ENCODE results near the gene TAF5L.
A peak's percentile ranks its signal among the peaks of the same experiment; 100 is the strongest.
"Not testable (repeated sequence)": the region's sequence is repeated elsewhere in the genome, so short reads cannot be mapped to it uniquely, and the experiment has no call there.

Gene TAF5L

GRCh38 chr1:229567109-229567868 lies 58.6 kb downstream of the TAF5L start:
- no peak for DNase-seq (ENCODE audit: low spot score)

GRCh38 chr1:229563701-229564100 lies 62.2 kb downstream of the TAF5L start:
- DNase-seq (ENCODE audit: low spot score) = no peak

GRCh38 chr1:229563241-229563640 lies 62.7 kb downstream of the TAF5L start:
- no peak for DNase-seq (ENCODE audit: low spot score)

DNA sequence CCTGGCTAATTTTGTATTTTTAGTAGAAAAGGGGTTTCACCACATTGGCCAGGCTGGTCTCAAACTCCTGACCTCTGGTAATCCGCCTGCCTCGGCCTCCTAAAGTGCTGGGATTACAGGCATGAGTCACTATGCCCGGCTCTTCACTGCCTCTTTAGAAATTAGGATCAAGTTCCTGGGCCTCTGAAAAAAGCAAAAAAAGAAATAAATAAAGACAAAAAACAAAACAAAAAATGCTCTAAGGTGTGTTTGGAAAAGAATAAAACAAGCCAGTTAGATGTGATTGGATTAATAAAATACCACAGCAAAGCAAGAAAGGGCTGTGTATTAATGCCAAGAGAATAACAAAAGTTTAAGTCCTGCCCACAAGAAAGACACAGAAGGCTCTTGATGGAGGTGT lies 63.2 kb downstream of the TAF5L start:
- DNase-seq (ENCODE audit: low spot score) = no peak

DNA sequence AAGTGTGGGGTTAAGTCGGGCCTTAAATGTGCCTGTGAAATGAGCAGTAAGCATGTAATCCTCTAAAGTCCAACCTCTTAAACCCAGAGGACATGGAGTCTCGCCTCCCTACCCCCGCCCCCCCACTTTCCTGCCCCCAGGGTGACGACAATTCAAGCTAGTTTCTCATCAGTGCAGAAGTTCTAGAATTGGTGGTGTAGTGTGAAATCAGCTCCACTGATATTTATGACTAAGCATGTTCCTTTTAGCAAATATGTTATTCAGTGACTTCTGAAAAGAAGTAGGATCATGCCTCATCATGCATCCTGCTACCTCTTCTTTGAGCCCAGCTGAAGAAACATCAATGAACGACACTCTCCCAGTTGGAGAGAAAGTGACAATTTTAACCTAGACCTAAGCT lies 64.8 kb downstream of the TAF5L start:
- DNase-seq (ENCODE audit: low spot score) = no peak

GRCh38 chr1:229560124-229560523 lies 65.8 kb downstream of the TAF5L start:
- DNase-seq (ENCODE audit: low spot score) = not testable (repeated sequence)

DNA sequence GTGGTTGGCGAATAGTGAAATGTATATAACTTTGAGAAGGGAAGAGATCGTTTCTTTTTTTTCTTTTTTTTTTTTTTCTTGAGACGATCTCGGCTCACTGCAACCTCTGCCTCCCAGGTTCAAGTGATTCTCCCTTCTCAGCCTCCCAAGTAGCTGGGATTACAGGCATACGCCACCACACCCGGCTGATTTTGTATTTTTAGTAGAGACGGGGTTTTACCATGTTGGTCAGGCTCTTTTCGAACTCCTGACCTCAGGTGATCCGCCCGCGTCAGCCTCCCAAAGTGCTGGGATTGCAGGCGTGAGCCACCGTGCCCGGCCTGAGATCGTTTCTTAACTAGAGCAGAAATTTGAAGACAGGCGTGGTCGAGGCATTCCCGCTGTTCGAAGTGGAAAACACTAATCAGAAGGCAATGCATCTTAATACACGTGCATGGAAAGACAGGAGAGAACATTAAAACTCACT lies 66.6 kb downstream of the TAF5L start:
- DNase-seq (ENCODE audit: low spot score) = not testable (repeated sequence)

- DNase-seq (ENCODE audit: low spot score) = peak; percentile 95
These were observed 67.2 kb downstream of the TAF5L start, which contains the start of gene ABCB10 for GRCh38 chr1:229558460-229559335. ABCB10 (minus strand) TSS chr1:229558707; CDS start chr1:229558652, 55 bp downstream.

DNA sequence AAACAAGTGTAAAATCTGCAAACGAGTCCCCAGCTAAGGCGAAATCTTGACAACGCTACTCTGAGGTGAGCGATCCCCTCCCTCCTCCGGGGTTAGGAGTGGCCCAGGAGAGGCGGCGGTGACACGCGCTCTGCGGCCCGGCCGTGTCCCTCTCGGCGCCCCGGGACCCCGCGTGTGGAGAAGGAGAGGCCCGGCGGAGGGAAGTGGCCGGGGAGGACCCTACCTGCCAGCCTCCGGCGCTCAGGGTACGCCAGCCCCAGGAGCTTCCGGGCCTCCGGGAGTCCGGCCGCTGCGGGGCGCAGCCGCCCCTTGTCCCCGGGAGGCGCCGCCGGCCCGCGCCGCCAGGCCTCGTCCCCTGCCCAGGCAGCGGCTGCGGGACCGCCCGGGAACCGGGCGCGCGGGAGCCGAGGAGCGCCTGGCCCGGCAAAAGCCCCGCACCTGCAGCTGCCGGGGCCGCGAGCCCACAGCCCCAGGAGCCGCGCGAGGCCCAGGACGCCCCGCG lies 68.0 kb downstream of the TAF5L start:
- DNase-seq (ENCODE audit: low spot score) = peak; percentile 68

- peak; percentile 60 for DNase-seq (ENCODE audit: low spot score)
These were observed 68.6 kb downstream of the TAF5L start for GRCh38 chr1:229557200-229557850.

DNA sequence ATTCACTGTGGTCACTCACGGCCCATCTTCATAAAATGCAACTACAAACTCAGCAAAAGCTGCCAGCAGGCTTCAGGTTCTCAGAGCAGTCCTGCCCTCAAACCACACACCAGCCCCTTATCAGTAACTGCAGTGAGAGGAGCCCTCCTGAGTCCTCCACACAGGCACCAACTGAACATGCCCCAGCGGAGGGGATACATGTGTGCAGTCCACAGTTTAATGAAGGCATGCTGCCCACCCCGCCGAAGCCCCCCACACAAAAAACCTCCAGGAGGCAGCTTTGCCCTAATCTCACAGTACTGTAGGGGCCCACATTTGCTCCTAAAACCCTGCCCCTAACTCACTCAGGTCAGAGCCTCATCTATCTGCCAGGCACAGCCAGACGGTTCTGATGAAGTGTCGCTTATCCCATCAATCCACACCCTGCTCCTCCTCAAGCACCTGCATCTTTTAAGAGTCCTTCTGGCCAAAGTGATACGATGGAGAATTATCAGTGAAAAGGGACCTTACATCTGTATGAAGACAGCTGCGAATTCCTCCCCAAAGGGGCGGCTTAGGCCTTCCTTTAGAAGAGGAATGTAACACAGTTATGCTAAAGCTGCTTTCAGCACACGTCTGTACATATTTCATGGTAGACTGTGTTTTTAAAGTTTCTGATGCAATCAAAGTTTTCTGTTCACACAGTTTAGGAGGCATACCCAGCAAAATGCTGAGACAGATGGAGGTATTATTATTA lies 70.9 kb downstream of the TAF5L start:
- DNase-seq (ENCODE audit: low spot score) = no peak

DNA sequence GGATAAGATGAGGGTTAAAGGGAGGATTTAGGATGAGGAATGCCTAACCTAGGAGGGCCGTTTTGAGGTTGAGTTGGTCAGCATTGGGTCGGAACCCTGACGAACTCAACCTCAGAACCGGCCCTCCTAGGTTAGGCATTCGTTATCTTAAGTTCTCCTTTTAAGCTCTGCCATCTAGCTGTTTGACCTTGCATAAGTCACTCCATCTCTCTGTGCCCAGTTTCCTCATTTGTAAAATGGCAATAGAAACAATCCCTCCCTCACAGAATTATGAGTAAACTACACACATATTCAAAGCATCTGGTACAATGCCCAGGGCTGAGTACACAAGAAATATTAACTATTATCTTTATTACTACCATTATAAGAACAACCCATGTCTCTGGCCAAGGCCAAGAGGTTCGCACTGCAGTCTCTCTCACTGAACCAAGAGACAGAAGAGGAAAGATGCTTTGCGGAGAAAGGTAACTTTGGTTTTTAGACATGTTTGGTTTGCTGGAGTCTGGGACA lies 72.2 kb downstream of the TAF5L start:
- DNase-seq (ENCODE audit: low spot score) = no peak

DNA sequence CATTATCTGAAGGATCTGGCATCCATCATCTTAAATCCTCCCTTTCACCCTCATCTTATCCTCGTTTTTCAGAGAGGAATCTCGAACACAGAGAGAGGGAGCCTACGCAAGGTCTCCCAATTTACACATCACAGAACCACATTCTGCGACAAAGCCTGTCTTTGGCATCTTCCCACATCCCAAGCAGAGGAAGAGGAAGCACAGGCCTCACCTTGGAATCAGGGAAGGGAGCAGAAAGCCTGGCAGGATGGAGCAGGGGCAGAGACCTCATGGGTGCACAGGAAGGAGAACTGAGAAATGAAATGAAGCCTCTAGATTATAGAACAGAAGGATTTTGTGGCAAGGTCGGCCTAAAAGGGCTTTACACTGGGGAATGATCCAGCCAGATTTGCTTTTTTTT lies 73.2 kb downstream of the TAF5L start:
- no peak for DNase-seq (ENCODE audit: low spot score)

- no peak for DNase-seq (ENCODE audit: low spot score)
These were observed 74.9 kb downstream of the TAF5L start for GRCh38 chr1:229550812-229551567.

DNA sequence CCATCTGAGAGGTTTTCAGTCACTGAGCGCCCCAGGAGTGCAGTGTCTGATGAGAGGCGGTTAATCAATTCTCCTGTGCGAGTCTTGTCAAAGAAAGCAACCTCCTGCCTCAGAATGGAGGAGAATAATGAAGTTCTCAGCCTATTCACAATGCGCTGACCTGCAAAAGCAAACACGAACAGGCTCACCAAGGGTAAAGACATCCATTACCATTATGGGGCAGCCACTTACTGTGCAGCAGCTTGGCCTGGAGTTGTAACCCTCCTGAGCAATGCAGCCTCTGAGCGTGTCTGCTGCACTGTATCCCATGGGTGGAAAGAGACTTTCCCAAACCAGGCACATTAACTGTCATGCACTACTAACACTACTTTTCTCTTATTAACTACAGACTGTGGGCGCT lies 78.4 kb downstream of the TAF5L start:
- no peak for DNase-seq (ENCODE audit: low spot score)

- DNase-seq (ENCODE audit: low spot score) = no peak
These were observed 81.3 kb downstream of the TAF5L start for GRCh38 chr1:229544587-229544986.

Measured in NAMALWA (cell line).